H1 (cell line): ENCODE measurements around the gene SCGB1A1. TPM values are rescaled to one million over a fixed set of nuclear protein-coding genes. Genes with fewer than 3 reads are reported as not detected.

Experiments
- polyA plus RNA-seq, 7 experiments: library from polyadenylated mRNA; depleted of rRNA in 3 of 7; stranded (reverse) in 5 of 7; unstranded in 2 of 7; fragments of >200 nt in 5 of 7; fragments of 200-250 nt in 2 of 7; gene quantifications; 1 replicate in 5 of 7; 2 replicates in 1 of 7; 4 replicates in 1 of 7; pipeline versions ENCODE4 v1.2.1 to v1.2.3, GENCODE V29; 2011 to 2013; ENCODE audit warnings: missing spikeins in 2 of 7, mixed read lengths in 2 of 7
- total RNA-seq: library from RNA; stranded (reverse); fragmentation: NEBNext Ultra II Directional; extraction: Animal tissue kit (Norgen Biotek cat#: 25700); gene quantifications from 2 replicates; pipeline ENCODE4 v1.2.1, GENCODE V29; 2021

Gene SCGB1A1
- total and polyA plus RNA-seq, 2 of the 8 experiments (the other 6 are each of a cell fraction or from before 2014, with no cell fraction given), result not detected

Other genes with a start within 250 kb of the SCGB1A1 start
- gene SCGB1D1, start 228.8 kb upstream of the SCGB1A1 start, total RNA-seq, result not detected in 2 replicates
- gene SCGB1D1, start 228.8 kb upstream of the SCGB1A1 start, polyA plus RNA-seq (2011; rRNA removed), result not detected in 2 replicates
- not detected in 2 replicates for gene SCGB2A1, start 210.4 kb upstream of the SCGB1A1 start, total RNA-seq
- gene SCGB2A1, start 210.4 kb upstream of the SCGB1A1 start, polyA plus RNA-seq (2011; rRNA removed), result not detected in 2 replicates
- gene SCGB1D2, start 176.8 kb upstream of the SCGB1A1 start, total RNA-seq, result not detected in 2 replicates
- not detected in 2 replicates for gene SCGB1D2, start 176.8 kb upstream of the SCGB1A1 start, polyA plus RNA-seq (2011; rRNA removed)
- gene SCGB2A2, start 148.9 kb upstream of the SCGB1A1 start, total RNA-seq, result not detected in 2 replicates
- gene SCGB2A2, start 148.9 kb upstream of the SCGB1A1 start, polyA plus RNA-seq (2011; rRNA removed), result not detected in 2 replicates
- gene SCGB1D4, start 120.0 kb upstream of the SCGB1A1 start, total RNA-seq, result not detected in 2 replicates
- not detected in 2 replicates for gene SCGB1D4, start 120.0 kb upstream of the SCGB1A1 start, polyA plus RNA-seq (2011; rRNA removed)
- gene ASRGL1, start 81.6 kb upstream of the SCGB1A1 start, total RNA-seq, result 23.5 and 27.2 TPM in 2 replicates
- 19.9 and 24.0 TPM in 2 replicates for gene ASRGL1, start 81.6 kb upstream of the SCGB1A1 start, polyA plus RNA-seq (2011; rRNA removed)
- gene AHNAK, start 127.8 kb downstream of the SCGB1A1 start, total RNA-seq, result 5.8 and 6.7 TPM in 2 replicates
- gene AHNAK, start 127.8 kb downstream of the SCGB1A1 start, polyA plus RNA-seq (2011; rRNA removed), result 2.0 and 2.5 TPM in 2 replicates
- gene EEF1G, start 154.9 kb downstream of the SCGB1A1 start, total RNA-seq, result 1,622 and 1,627 TPM in 2 replicates
- 1,996 and 2,000 TPM in 2 replicates for gene EEF1G, start 154.9 kb downstream of the SCGB1A1 start, polyA plus RNA-seq (2011; rRNA removed)
- 24.6 and 31.5 TPM in 2 replicates for gene TUT1, start 172.5 kb downstream of the SCGB1A1 start, total RNA-seq
- gene TUT1, start 172.5 kb downstream of the SCGB1A1 start, polyA plus RNA-seq (2011; rRNA removed), result 17.8 and 26.2 TPM in 2 replicates
- 114 and 117 TPM in 2 replicates for gene MTA2, start 182.8 kb downstream of the SCGB1A1 start, total RNA-seq
- 25.7 and 32.2 TPM in 2 replicates for gene MTA2, start 182.8 kb downstream of the SCGB1A1 start, polyA plus RNA-seq (2011; rRNA removed)
- 29.9 and 31.2 TPM in 2 replicates for gene EML3, start 193.7 kb downstream of the SCGB1A1 start, total RNA-seq
- gene EML3, start 193.7 kb downstream of the SCGB1A1 start, polyA plus RNA-seq (2011; rRNA removed), result 19.2 and 30.1 TPM in 2 replicates
- gene ROM1, start 194.2 kb downstream of the SCGB1A1 start, total RNA-seq, result 0.55 and 2.2 TPM in 2 replicates
- gene ROM1, start 194.2 kb downstream of the SCGB1A1 start, polyA plus RNA-seq (2011; rRNA removed), result 0.86 and 0.91 TPM in 2 replicates
- 28.0 and 34.5 TPM in 2 replicates for gene B3GAT3, start 203.0 kb downstream of the SCGB1A1 start, total RNA-seq
- gene B3GAT3, start 203.0 kb downstream of the SCGB1A1 start, polyA plus RNA-seq (2011; rRNA removed), result 39.0 and 57.7 TPM in 2 replicates
- 326 and 330 TPM in 2 replicates for gene GANAB, start 227.6 kb downstream of the SCGB1A1 start, total RNA-seq
- 289 and 297 TPM in 2 replicates for gene GANAB, start 227.6 kb downstream of the SCGB1A1 start, polyA plus RNA-seq (2011; rRNA removed)
- gene INTS5, start 234.3 kb downstream of the SCGB1A1 start, total RNA-seq, result 29.3 and 30.1 TPM in 2 replicates
- gene INTS5, start 234.3 kb downstream of the SCGB1A1 start, polyA plus RNA-seq (2011; rRNA removed), result 23.6 and 30.3 TPM in 2 replicates
- gene C11orf98, start 246.2 kb downstream of the SCGB1A1 start, total RNA-seq, result 171 and 173 TPM in 2 replicates
- gene C11orf98, start 246.2 kb downstream of the SCGB1A1 start, polyA plus RNA-seq (2011; rRNA removed), result 68.0 and 72.1 TPM in 2 replicates
- 66.1 and 67.8 TPM in 2 replicates for gene CSKMT, start 246.3 kb downstream of the SCGB1A1 start, total RNA-seq
- gene CSKMT, start 246.3 kb downstream of the SCGB1A1 start, polyA plus RNA-seq (2011; rRNA removed), result 12.0 and 26.4 TPM in 2 replicates